Astrocyte of the hippocampus (primary cell): ENCODE data around the gene MYO9A.

Experiments
- DNase-seq: peaks from one replicate; pipeline ENCODE4 v3.0.0; 2011; ENCODE audit warnings: low read depth, low spot score

MYO9A gene

DNA sequence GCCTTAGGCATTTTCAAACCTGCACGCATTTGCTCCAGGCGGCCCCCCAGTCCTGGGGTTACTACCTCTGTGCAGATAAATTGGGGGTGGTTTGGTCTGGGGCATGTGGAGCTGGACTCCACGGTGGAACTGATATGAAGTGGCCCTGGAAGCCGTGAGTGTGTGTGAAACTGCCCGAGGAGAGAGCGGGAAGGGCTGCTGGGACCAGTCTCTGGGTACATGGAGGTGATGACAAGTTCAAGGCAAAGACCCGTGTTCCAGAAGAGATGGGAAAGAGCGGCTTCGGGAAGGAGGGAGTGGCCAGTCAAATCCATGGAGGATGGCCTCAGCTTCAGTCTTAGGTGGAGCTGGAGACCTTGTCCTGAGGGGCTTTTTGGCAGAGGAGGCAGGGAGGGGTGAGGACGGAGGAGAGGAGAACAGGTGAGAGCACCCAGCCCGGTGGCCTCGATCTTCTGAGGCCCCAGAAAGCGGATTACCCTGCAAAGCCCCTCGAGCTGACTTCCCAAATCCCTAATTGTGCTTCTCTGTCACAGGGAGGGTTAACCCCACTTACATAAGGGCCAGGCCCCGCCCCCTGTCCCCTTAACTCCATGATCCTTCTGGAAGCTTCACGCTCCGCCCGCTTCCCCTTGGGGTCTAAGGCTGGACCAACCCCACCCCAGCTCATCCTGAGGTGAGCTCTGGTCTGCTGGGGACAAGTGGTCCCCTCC is 309.5 kb downstream of the MYO9A start:
- no peak for DNase-seq

DNA sequence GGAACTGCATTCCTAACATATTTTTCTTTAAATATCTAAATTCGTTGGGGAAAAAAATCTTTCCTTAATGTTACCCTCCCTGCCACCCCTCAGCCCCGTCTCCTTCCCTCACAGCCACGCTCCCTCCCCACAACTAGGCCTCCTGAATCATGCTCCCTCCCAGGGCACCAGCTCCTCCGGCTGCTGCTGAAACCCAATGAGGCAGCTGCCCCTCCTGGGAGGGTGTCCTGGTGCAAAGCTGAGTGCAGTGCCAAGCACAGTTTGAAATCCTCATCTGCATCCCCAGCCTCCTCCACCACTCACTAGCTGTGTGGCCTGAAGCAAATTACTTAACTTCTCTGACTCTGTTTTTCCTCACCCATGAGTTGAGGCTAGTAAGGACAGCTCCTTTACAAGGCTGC is 310.3 kb downstream of the MYO9A start:
- DNase-seq: peak; percentile 68

DNA sequence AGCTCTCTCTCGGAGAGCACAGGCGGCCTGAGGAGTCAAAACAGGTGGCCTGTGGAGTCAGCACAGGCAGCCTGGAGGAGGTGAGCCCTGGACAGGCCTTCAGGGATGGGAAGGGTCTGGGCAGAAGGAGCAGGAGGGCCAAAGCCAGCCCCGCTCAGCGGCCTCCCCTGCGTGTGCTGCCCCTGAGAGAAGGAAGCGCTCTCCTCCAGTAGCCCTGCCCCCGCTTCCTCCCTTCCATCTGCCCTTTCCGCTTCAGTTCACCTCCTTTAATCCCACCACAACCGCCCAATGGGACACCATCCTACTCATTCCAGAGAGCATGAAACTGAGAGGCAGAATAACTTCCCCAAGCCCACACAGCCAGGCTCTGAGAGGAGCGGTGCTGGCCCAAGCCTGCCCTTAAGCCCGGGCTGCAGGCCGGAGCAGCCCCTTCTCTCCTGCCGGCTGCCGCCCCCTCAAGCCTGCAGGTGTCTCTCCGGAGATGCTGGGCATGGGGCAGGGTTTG is 310.8 kb downstream of the MYO9A start:
- DNase-seq: peak; percentile 67

DNA sequence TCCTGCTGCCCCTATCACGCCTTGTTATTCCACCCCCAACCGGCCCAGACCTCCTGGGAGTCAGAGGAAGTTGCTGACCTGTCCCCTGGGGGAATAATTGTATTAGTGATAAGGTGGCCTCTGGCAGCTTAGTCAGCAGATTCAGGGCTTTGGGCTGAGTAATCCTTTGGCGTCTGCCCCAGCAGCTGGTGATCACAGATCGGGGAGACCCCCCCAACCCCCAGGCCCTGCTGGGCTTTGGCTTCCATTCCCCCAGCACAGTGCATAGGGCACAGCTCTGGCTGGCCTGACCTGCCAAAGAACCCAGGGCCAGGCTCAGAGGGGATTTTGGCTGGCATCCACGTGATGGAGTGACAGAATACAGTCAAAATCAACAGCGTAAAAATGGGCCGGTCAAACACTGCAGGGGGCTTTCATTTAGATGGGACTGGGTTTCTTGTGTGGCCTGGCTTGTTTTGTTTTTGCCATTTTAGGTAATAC is 311.5 kb downstream of the MYO9A start:
- DNase-seq: peak; percentile 67

DNA sequence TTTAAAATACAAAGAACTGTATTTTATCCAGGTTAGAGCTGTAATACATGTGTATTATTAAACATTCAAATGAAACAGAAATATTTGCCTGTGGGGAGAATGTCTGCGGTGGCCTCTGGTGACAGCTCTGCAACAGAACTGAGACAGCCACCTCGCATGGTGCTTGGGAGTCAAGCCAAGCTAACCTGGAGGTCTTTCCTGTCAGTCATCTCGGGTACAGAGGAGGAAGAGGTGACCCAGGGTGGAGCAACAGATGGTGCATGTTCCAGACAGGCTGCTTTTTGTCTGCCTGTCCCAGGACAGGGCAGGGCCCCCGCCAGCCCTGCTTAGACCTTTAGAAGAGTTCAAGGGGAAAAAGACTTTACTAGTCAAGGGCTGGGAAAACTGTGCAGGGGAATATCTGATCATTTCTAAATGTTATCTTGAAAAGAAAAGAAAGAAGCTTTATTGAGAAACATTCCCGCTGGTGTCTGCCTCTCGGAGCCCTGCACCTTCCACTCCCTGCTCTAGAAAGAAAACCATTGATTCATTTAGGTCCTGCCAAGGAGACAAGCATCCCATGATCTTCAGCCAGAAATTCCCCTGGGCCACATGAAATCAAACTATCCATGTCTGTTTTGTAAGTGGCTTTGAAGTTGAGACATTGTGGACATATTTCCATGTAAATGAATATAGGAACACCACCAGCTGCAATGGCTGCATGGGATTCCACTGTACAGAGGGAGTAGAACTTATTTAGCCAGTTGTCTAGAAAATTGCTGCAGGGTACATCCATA is 313.1 kb downstream of the MYO9A start:
- peak; percentile 25 for DNase-seq

DNA sequence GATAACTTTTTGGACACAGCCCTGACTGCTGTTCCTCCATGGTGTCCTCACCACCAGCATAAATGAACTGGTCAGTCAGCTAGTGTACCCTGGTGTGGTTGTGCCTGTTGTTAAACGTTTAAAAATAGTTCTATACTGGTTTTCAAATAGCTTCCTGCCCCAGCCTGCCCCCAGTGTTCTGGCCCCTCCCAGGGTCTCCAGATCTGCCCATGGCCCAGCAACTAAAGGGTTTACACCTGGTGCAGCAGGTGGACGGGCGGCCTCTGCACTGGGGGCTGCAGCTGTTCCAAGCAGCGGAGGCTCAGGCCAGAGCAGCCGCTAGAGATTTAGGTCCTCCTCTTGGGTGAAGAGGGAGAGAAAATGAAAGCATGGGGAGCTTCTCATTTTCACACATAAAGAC is 313.7 kb downstream of the MYO9A start:
- no peak for DNase-seq

DNA sequence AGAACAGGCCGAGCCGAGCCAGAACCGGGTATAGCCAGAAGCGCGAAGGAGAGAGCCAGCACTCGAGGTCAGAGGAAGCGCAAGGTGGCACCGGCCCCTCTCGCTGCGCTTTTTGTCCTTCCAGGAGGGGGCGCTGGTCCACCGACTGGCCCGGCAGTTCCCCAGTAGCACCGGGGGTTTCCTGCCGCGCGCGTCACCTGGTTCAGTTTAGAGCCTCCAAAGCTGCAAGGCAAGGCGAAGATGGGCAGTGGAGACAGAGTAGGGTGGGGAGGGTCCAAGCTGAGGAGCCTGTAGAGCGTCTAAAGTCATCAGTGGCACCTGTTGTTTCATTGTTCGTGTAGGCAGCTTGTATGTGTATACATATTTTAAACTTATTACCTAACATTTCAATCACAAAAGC is 315.2 kb downstream of the MYO9A start:
- no peak for DNase-seq

DNA sequence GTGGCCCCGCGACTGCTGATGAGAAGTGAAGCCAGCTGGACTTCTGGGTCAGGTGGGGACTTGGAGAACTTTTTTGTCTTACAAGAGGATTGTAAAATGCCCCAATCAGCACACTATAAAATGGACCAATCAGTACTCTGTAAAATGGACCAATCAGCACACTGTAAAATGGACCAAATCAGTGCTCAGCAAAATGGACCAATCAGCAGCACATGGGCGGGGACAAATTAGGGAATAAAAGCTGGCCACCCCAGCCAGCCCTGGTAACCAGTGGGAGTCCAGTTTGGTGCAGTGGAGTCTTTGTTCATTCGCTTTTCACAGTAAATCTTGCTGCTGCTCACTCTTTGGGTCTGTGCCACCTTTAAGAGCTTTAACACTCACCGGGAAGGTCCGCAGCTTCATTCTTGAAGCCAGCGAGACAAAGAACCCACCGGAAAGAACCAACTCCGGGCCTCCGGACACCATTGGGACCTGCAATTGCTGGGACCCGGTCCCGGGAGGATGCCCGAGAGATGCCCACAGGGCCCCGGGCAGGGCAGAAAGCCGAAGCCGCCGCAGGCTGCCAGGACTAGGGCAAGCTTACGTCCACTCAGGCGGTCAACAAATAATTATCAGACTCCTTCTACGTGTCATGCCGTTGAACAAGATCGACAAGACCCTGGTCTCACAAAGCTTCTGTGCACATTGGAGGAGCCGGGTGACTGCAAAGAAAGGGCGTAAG is 315.9 kb downstream of the MYO9A start:
- no peak for DNase-seq

DNA sequence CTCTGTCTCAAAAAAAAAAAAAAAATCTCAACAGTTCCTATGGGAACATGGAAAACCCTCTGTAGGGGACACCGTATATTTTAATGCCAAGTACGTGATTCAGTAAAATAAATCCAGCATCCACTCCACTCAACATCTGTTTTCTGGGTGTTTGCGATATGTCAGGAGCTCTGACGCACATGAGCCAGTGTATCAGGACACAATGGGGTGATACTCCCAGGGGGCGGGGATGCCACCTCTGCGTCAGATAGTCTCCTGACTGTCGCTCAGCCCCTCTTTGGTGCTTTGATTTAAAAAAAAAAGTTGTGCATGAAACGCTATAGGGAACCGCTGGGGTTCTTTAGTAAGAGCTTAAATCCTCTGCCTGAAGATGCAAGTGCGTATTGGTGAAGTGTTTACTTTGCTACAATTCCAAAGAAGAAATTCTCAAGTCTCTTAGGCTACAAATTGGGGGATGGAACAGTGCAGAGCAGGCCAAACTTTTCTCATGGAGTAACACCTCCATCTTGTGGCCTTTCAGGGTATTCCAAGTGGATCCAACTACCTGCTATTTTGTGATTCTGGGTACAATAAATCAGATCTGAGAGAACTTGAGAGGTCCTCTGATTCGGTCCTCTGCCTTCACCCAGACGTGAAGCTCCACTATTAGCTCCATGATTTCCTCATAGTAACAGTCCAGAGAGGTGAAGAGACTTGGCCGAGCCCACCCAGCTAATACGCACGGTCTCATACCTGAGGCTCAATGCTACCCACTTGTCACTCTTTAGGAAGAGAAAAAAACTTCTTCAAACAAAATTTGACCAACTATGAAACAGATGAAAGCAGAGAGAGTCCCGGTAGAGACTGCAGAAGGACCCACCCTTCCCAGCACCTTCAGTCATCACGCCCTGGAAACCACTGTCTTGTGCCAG is 316.9 kb downstream of the MYO9A start:
- peak; percentile 87 for DNase-seq

DNA sequence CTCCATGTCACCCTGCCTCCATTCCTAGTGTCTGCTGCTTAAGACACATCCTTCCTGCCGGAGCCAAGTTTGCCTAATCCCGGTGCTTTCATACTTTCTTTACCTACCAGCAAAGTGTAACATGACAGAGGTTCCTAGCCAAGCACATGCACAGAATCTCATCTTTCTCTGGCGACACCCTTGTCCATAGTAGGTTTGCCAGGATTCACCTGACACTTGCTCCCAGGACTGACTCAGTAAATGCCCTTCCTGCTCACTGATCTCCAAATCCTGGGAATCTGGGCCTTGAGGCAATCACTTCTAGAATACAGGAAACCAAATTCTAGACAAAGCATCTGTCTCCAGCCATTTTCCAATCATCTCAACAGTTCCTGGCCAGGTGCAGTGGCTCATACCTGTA is 317.8 kb downstream of the MYO9A start:
- no peak for DNase-seq

DNA sequence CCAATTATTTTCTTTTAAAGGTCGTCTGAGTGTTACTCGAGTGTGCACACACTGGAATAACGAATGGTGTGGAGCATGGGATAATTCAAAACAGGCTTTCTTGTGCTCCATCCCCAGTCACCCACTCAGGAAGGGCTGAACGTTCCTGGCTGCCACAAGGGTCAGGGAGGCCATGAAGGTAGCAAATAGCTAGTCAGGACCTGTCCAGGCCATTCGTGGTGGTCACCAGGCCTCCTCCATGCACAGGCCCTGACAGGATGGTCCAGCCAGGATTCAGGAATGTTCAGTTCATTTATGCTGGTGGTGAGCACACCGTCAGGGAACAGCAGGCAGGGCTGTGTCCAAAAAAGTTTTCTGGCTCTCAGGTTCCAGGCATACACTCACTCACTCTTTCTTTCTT is 319.3 kb downstream of the MYO9A start:
- DNase-seq: no peak

DNA sequence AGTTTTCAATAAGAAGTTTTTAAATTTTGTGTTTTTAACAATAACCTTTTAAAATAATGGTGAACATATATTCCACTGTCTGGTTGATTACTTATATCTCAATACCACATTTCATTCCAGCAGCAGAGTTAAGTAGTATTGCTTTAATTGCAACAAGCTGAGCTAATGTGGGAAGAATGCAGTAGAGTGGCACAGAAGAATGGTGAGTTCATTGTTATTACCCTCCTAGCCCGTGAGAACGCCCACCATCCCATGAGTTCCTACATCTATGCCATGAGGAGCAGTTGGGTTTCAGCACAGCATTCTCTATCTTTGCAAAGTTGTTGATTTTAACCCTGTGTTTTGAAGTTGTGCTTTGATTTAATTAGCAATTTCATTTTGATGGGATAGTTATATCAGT is 325.4 kb downstream of the MYO9A start:
- peak; percentile 89 for DNase-seq

DNA sequence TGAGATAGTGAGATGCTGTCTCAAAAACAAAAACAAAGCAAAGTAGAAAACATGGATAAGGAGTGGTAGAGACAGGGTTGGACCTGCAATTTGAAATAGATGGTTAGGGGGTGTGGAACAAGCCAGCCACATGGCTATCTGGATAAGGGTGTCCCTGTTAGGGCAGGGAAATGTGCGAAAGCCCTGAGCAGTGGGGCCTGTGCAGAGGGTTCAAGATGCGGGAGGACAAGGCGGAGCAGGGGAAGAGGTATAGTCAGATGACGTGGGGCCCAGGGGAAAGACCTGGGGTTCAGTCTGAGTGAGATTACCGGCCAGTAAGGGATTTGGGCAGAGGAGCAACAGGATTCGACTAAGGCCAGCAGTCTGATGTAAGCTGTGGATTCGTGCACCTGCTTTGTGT is 326.0 kb downstream of the MYO9A start:
- no peak for DNase-seq

DNA sequence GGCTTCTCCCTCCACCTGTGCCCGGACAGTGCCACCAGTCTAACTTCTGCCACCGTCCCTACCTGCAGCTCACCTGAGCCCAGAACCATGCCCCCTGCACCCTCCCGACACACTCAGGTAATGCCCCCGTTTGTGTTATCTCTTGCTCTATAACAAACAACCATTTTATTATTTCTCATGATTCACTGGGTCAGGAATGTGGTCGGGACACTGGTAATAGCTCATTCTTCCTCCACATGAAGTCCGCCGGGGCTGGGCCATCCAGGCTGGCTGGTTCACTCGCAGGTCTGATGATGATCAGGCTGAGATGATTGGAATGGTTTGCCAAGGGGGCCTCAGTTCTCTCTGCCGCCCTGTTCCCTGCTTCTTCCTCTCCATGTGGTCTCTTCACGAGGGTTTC is 327.9 kb downstream of the MYO9A start:
- peak; percentile 76 for DNase-seq

DNA sequence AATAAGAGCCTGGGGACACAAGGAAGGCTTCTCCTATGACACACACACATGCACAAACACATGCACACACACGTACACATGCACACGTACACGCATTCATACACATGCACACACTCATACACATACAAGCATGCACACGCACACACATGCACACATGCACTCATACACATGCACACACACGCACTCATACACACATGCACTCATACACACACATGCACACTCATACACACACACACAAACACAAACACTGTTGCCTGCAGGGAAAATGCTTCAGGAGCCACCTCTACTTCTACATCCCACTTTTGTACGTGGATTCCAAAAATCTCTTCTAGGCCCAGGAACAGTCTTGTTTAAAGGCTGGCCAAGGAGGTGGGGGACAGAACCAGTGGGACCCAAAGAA is 328.3 kb downstream of the MYO9A start:
- DNase-seq: no peak

DNA sequence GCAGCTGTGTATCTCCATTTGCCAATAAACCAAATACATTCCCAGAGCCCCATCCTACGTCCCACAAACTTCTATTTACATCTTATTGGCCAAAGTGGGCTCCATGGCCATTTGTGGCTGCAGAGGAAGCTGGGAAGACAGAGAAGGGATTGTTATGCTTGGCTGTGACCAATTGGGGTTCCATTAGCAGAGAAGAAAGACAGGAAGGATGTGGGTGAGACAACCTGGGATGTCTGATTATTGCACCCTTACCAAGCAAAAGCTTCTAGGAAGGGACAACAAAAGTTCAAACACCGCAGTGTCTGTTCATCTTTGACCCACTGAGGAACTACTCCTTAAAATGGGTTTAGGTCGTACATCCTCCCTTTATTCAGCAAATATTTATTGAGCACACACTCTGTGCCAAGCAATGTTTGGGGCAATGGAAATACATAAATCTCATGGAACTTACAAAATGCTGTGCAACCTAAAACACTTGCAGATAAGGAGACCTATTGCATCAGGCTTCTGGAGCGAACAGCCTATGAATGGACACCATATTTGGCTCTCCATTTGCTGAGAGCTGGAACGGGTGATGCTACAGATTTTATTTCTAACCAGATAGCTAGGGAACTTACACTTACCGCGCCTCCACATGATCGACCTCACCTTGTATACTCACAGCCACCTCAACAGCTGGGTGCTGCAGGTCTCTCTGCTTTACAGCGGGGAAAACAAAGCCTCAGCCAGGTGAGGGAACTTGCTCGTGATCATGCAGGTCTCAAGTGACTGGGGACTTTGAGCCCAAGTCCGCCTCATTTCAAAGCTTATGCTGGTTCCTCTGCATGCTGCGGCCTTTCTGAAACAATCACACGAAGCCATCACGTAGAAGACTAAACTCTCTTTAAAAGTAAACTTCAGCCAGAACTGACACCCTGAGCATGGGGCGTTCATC is 329.0 kb downstream of the MYO9A start:
- no peak for DNase-seq

DNA sequence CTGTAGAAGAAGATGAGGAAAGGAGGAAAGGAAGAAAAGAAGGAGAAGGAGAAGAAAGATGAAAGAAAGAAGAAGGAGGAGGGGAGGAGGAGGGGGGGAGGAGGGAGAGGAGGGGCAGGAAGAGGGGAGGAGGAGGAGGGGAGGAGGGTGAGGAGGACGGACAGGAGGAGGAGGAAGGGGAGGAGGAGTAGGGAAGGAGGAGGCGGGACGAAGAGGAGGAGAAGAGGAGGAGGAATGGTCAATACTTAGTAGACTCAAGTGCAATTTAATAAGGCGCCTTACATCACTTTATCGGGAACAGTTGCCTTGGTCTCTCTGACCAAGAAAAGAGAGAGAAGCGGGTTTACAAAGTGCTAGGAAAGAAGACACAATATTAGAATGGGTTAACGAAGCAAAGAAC is 331.3 kb downstream of the MYO9A start:
- no peak for DNase-seq

DNA sequence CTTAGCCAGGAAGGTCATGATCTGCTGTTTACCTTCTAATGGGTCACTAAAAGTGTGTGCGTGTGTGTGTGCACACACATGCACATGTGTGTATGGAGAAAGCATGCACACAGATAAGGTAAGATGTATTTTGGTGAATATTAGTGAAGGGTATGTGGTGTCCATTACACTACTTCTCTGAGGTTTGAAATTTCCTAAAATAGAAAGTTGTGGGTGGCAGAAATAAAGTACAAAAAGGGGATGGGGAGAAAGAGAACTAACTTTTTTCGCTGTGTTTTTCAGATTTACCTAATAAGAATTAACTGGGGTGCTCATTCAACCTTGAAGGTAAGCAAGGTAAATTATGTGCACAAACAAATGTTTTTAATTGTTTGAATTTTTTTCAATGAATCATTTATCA is 332.0 kb downstream of the MYO9A start:
- no peak for DNase-seq

DNA sequence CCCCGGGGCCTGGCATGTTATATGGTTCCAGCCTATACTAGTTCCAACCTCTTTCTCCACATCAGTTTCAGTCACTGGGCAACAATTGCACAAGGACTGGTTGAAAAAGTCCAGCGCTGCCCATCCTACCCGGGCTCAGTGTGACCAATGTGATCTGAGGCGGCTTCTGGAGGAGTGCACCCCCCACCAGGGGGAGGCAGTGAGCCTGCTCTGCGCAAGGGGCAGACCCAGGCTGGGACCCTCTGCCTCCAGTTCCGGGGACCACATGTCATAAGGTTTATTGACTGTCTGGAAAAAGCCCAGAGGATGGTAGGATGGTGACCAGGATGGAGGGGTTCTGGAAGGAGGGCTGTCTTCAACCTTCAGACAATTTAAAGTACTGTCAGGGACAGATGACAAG is 333.2 kb downstream of the MYO9A start:
- DNase-seq: no peak
